K562 (cell line): ENCODE data around the gene RNF126. TPM values are rescaled to one million over a fixed set of nuclear protein-coding genes. Genes with fewer than 3 reads are reported as not detected.

ENCODE experiments used
- ATAC-seq: fragments of 200-7000 bp; cut with Tn5 transposase; 3 replicates; pipeline ENCODE4 v1.9.1; 2020; ENCODE audit warnings: moderate library complexity
- BruUV-seq: library from RNA; stranded (reverse); fragments of 400-500 nt; replicated peaks from 2 replicates; lab custom pipeline; 2021; lab: Mats Ljungman, UMichigan
- CTCF ChIA-PET: fragments of 300-600 bp; formaldehyde crosslinking; extraction: SDS; loops from one replicate; lab custom pipeline; 2021; ENCODE audit warnings: low intra/inter-chr PET ratio; lab: Yijun Ruan, JAX
- POLR2A ChIA-PET: fragments of 300-600, 350-650 bp; sonication (Branson Sonifier 250); formaldehyde crosslinking; extraction: SDS; loops from one replicate; lab custom pipeline; 2021; ENCODE audit warnings: antibody characterized with exemption, inconsistent platforms; lab: Yijun Ruan, JAX
- DNase-seq, 4 experiments: peaks; one replicate each; pipeline versions ENCODE4 v3.0.0 to v3.0.0-alpha.2; 2011 to 2018; ENCODE audit warnings: low spot score in 3 of 4, mixed read lengths in 3 of 4; ENCODE audit errors: extremely low read depth in 1 of 4
- FAIRE-seq: peaks from 2 replicates; lab custom pipeline; 2011; peaks lifted over from hg19 to GRCh38; lab: Jason Lieb, UNC
- H2AFZ ChIP-seq: 2 replicates; pipeline ENCODE4 v1.6.0; 2011; ENCODE audit warnings: low read depth, low read length, control low read depth, inconsistent platforms
- H3K27ac ChIP-seq: fragments of 200-600 bp; 3 replicates; pipeline ENCODE4 v1.8.0; 2011; ENCODE audit warnings: low read depth, mild to moderate bottlenecking, control low read depth, inconsistent platforms, low read length, moderate library complexity, mixed read lengths; ENCODE audit errors: extremely low read depth
- H3K27me3 ChIP-seq, 2 experiments: fragments of 300-600 bp in 1 of 2; 2 replicates in 1 of 2; 3 replicates in 1 of 2; pipeline versions ENCODE4 v1.6.0 to v1.8.0; 2011; ENCODE audit warnings: inconsistent platforms in 2 of 2, low read length in 2 of 2, mild to moderate bottlenecking in 1 of 2, mixed read lengths in 1 of 2, moderate library complexity in 1 of 2; ENCODE audit not compliant: control insufficient read depth in 2 of 2, insufficient read depth in 2 of 2
- H3K36me3 ChIP-seq: fragments of 300-600 bp; 3 replicates; pipeline ENCODE4 v1.8.0; 2011; ENCODE audit warnings: mild to moderate bottlenecking, low read length, inconsistent platforms; ENCODE audit not compliant: control insufficient read depth, insufficient read depth
- H3K4me1 ChIP-seq, 2 experiments: fragments of 200-600 bp in 1 of 2; replicated peaks in 1 of 2; 2 replicates in 1 of 2; 3 replicates in 1 of 2; pipeline versions ENCODE4 v1.5.1 to v1.8.0; 2011; ENCODE audit warnings: inconsistent platforms in 2 of 2, low read length in 2 of 2, mild to moderate bottlenecking in 1 of 2, mixed read lengths in 1 of 2, moderate library complexity in 1 of 2; ENCODE audit not compliant: control insufficient read depth in 2 of 2, insufficient read depth in 2 of 2
- H3K4me2 ChIP-seq: 2 replicates; pipeline ENCODE4 v1.6.1; 2011; ENCODE audit warnings: low read length, control low read depth, inconsistent platforms, mixed read lengths; ENCODE audit not compliant: insufficient read depth
- H3K4me3 ChIP-seq: fragments of 200-600 bp; sonication (generic), shearing (Covaris generic); 2 replicates; pipeline ENCODE4 v1.5.1; 2016; ENCODE audit warnings: control low read depth, inconsistent platforms
- H3K79me2 ChIP-seq: fragments of 200-600 bp; 3 replicates; pipeline ENCODE4 v1.8.0; 2011; ENCODE audit warnings: low read length, inconsistent platforms; ENCODE audit not compliant: control insufficient read depth, insufficient read depth
- H3K9ac ChIP-seq, 2 experiments: 2 replicates each; pipeline versions ENCODE4 v1.6.0 to v1.6.1; 2011; ENCODE audit warnings: low read depth in 2 of 2, low read length in 2 of 2, control low read depth in 1 of 2, inconsistent platforms in 1 of 2, mild to moderate bottlenecking in 1 of 2, mixed read lengths in 1 of 2; ENCODE audit not compliant: insufficient read depth in 1 of 2
- H3K9me1 ChIP-seq: one replicate; pipeline ENCODE4 v1.6.0; 2011; ENCODE audit warnings: inconsistent platforms, mild to moderate bottlenecking, low read length, moderate library complexity; ENCODE audit not compliant: control insufficient read depth, insufficient read depth
- H3K9me3 ChIP-seq: replicated peaks from 2 replicates; pipeline ENCODE4 v1.5.1; 2011; ENCODE audit warnings: low read depth, low read length, inconsistent platforms; ENCODE audit not compliant: control insufficient read depth, insufficient read depth
- H4K20me1 ChIP-seq: replicated peaks from 2 replicates; pipeline ENCODE4 v1.6.1; 2011; ENCODE audit warnings: low read length, inconsistent platforms, mixed read lengths; ENCODE audit not compliant: control insufficient read depth, insufficient read depth
- ARID3B ChIP-seq: fragments of 250-450 bp; sonication (Bioruptor Pico); IDR thresholded peaks from 2 replicates; pipeline ENCODE4 v1.4.0; 2020; ENCODE audit warnings: borderline replicate concordance
- BRD4 ChIP-seq: fragments of 200-600 bp; sonication (generic); IDR thresholded peaks from 2 replicates; pipeline ENCODE4 v1.6.1; 2017; ENCODE audit warnings: inconsistent platforms
- CHD2 ChIP-seq: IDR thresholded peaks from 2 replicates; pipeline ENCODE4 v1.6.1; 2011; ENCODE audit warnings: low read depth, low read length
- ELK1 ChIP-seq: sonication (generic); formaldehyde crosslinking; IDR thresholded peaks from 2 replicates; pipeline ENCODE4 v1.8.1; 2022; ENCODE audit warnings: missing genetic modification reagents
- EP300 ChIP-seq: IDR thresholded peaks from 2 replicates; pipeline ENCODE4 v1.6.1; 2012; ENCODE audit warnings: low read length, improper control_type of control experiment
- EWSR1 ChIP-seq: fragments of 450-650 bp; IDR thresholded peaks from 2 replicates; pipeline ENCODE4 v1.6.1; 2018; ENCODE audit warnings: borderline replicate concordance, mild to moderate bottlenecking, low read depth, moderate library complexity; ENCODE audit not compliant: partially characterized antibody
- GTF2B ChIP-seq: IDR thresholded peaks from 2 replicates; pipeline ENCODE4 v1.6.1; 2011; ENCODE audit not compliant: insufficient read length; ENCODE audit errors: extremely low read depth
- GTF2F1 ChIP-seq: IDR thresholded peaks from 2 replicates; pipeline ENCODE4 v1.6.1; 2011; ENCODE audit warnings: low read depth, low read length, improper control_type of control experiment
- IRF2 ChIP-seq: sonication (generic); formaldehyde crosslinking; IDR thresholded peaks from 2 replicates; pipeline ENCODE4 v1.8.1; 2022; ENCODE audit warnings: mild to moderate bottlenecking, missing genetic modification reagents
- MCM7 ChIP-seq, 2 experiments: fragments of 450-650 bp; IDR thresholded peaks; 2 replicates each; pipeline ENCODE4 v1.6.1; 2016 to 2018
- MTA1 ChIP-seq: fragments of 450-650 bp; IDR thresholded peaks from 2 replicates; pipeline ENCODE4 v1.6.1; 2017; ENCODE audit warnings: borderline replicate concordance
- NRF1 ChIP-seq, 2 experiments: fragments of 450-650 bp; IDR thresholded peaks in 1 of 2; conservative IDR thresholded peaks in 1 of 2; 2 replicates each; pipeline ENCODE4 v1.6.1; 2014; ENCODE audit warnings: mild to moderate bottlenecking in 2 of 2
- PTBP1 ChIP-seq: fragments of 200-400 bp; formaldehyde crosslinking; IDR thresholded peaks from 2 replicates; pipeline ENCODE4 v1.6.1; 2017; ENCODE audit warnings: low read depth, low read length
- SMAD3 ChIP-seq: fragments of 450-650 bp; formaldehyde crosslinking; conservative IDR thresholded peaks from 2 replicates; pipeline ENCODE4 v1.4.0; 2020; ENCODE audit warnings: mild to moderate bottlenecking
- STAT5B ChIP-seq: fragments of 250-450 bp; sonication (Bioruptor Pico); IDR thresholded peaks from 2 replicates; pipeline ENCODE4 v1.8.0; 2021; ENCODE audit warnings: mild to moderate bottlenecking, inconsistent platforms
- VEZF1 ChIP-seq: fragments of 200-800 bp; sonication (Bioruptor generic); IDR thresholded peaks from 2 replicates; pipeline ENCODE4 v1.6.1; 2017; ENCODE audit warnings: missing genetic modification characterization, missing compliant biosample characterization
- ZNF311 ChIP-seq: fragments of 250-450 bp; sonication (Bioruptor Pico); IDR thresholded peaks from 2 replicates; pipeline ENCODE4 v1.4.0; 2020; ENCODE audit warnings: mild to moderate bottlenecking, moderate library complexity
- ZNF324 ChIP-seq: fragments of 250-450 bp; sonication (Bioruptor Pico); IDR thresholded peaks from 2 replicates; pipeline ENCODE4 v1.4.0; 2020; ENCODE audit warnings: mild to moderate bottlenecking
- ZNF830 ChIP-seq: fragments of 250-450 bp; sonication (Bioruptor Pico); IDR thresholded peaks from 2 replicates; pipeline ENCODE4 v1.5.0; 2021; ENCODE audit warnings: mild to moderate bottlenecking
- WGBS: fragments of 100-300 bp; shearing (Covaris generic); methylation state at CpG from one replicate; pipeline ENCODE4 v1.1.6; 2016; ENCODE audit warnings: low coverage, mixed read lengths; ENCODE audit not compliant: insufficient coverage; ENCODE audit errors: missing lambda C conversion rate; 5-methylcytosine and 5-hydroxymethylcytosine counted together
- in situ Hi-C: fragments of 300-500 bp; cut with MboI; formaldehyde crosslinking; loops from 4 replicates; pipeline ENCODE4 v1.15.0; 2018; ENCODE audit warnings: inconsistent platforms, mixed read lengths
- intact Hi-C: fragments of 100-400 bp; cut with micrococcal nuclease; formaldehyde crosslinking; loops from 2 replicates; pipeline ENCODE4 v1.14.2; 2022
- polyA plus RNA-seq, 8 experiments: library from polyadenylated mRNA; depleted of rRNA in 4 of 8; stranded (reverse) in 5 of 8; unstranded in 3 of 8; fragments of >200 nt; fragmentation: Nextera tagmentation in 2 of 8; fragmentation: Illumina TruSeq in 1 of 8; extraction: Ambion mirVana in 2 of 8; extraction: Trizol in 1 of 8; gene quantifications; 2 replicates each; pipeline versions ENCODE4 v1.2.1 to v1.2.3, GENCODE V29; 2011 to 2014; ENCODE audit warnings: inconsistent platforms in 1 of 8, missing spikeins in 1 of 8
- total RNA-seq, 7 experiments: library from RNA; depleted of rRNA in 6 of 7; stranded (reverse); fragments of >200 nt in 6 of 7; fragmentation: Illumina TruSeq in 2 of 7; extraction: Trizol in 2 of 7; gene quantifications; 2 replicates each; pipeline versions ENCODE4 v1.2.1 to v1.2.3, GENCODE V29; 2011 to 2021; ENCODE audit warnings: low replicate concordance in 1 of 7

Gene RNF126
- total and polyA plus RNA-seq, 9 of the 15 experiments (the other 6 are each of a cell fraction or from before 2014, with no cell fraction given), result 0.27 to 101 (median 12.3) TPM

- intact Hi-C loops, result no loop called here
- TF ChIP-seq EP300 (no peak), CHD2 (peak; percentile 68), SMAD3 (no peak), MTA1 (no peak), STAT5B (CRISPR knock-in tag) (no peak), ARID3B (CRISPR knock-in tag) (no peak), EWSR1 (no peak), IRF2 (CRISPR knock-in tag) (no peak), ZNF830 (CRISPR knock-in tag) (no peak), MCM7 (IDR thresholded peaks at IDR 0.05) (no peak), BRD4 (no peak), ZNF311 (CRISPR knock-in tag) (no peak), ZNF324 (CRISPR knock-in tag) (no peak), ELK1 (CRISPR knock-in tag) (no peak), GTF2B (no peak), PTBP1 (no peak), NRF1 (conservative IDR thresholded peaks at IDR 0.05 in 1 of 2, IDR thresholded peaks at IDR 0.05 in 1 of 2) (peak; percentile 96), VEZF1 (peak; percentile 38; the same call in 1 of the 2 replicates), GTF2F1 (no peak)
These were observed 29.8 kb downstream of the RNF126 start, which contains the start of gene POLRMT for GRCh38 chr19:633068-633785. Gene POLRMT, minus strand, starts transcription at chr19:633537. Its CDS starts 25 bp downstream, at chr19:633512.

More at GRCh38 chr19:633068-633785, 29.8 kb downstream of the RNF126 start, which contains the start of gene POLRMT:
- H3K36me3 ChIP-seq, result peaks cover 38% of the 10 kb centered on the region; the same call in 2 of the 3 replicates
- peak; percentile 96 for ATAC-seq
- H3K9me1 ChIP-seq, result no peaks in the 10 kb centered on the region
- in situ Hi-C loops, result no loop called here
- H3K9ac ChIP-seq, result peak within 1 kb of the TSS; percentile 88 to 95
- H2AFZ ChIP-seq, result peak within 1 kb of the TSS; percentile 87
- H3K4me1 ChIP-seq, result peaks cover 0 to 50% of the 10 kb centered on the region in 2 experiments; a peak in 4 of 5 replicates
- peak within 1 kb of the TSS; percentile 85 for H3K27ac ChIP-seq
- DNase-seq, result peak; percentile 97 to 100 (median 98)
- H3K9me3 ChIP-seq, result no peaks in the 10 kb centered on the region
- BruUV-seq, result TSS peak; percentile 65
- H3K4me3 ChIP-seq, result peak within 1 kb of the TSS; percentile 70
- no peaks in the 10 kb centered on the region for H3K27me3 ChIP-seq
- peaks cover 46% of the 10 kb centered on the region for H3K79me2 ChIP-seq
- ChIA-PET CTCF (no interaction called here), POLR2A (interaction anchor here (0.6 to 1.0 kb wide), 3 partner anchors 8 to 36 kb away, joined by 4 to 6 read pairs (median 6); no protein-coding TSS in a partner anchor)
- peak within 1 kb of the TSS; percentile 87 for H3K4me2 ChIP-seq
- WGBS, result under 1% methylated on average over 48 of the region's 67 CpGs
- H4K20me1 ChIP-seq, result no peaks in the 10 kb centered on the region
- peak; percentile 97 for FAIRE-seq
